Ramos (cell line): ENCODE measurements around the gene ABLIM3.

Experiments
- in situ Hi-C: fragments of 300-500 bp; cut with MboI; formaldehyde crosslinking; loops from one replicate; pipeline ENCODE4 v1.14.3; 2022; ENCODE audit warnings: low sequenced_read_pairs; ENCODE audit not compliant: unreplicated experiment

ABLIM3 gene

DNA sequence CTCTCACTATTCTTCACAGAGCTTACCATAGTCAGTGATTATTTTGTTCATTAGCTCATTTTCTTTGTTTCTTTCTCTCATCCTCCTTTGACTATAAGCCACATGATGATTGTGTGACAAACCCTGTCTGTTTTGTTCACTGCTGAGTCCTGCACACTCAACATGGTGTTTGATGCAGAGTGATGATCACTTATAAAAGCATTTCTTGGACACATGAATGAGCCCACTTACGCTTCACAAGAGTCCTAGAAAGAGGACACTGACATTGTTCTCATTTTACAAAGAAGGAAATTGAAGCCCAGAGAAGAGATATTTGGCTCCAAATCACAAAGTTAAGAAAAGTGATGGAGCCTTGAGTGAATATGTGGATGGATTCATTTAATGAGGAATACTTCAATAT, 13.4 kb downstream of the ABLIM3 start:
- in situ Hi-C loops = no loop called here

GRCh38 chr5:149156435-149157083, 15.3 kb downstream of the ABLIM3 start:
- in situ Hi-C loops = no loop called here

GRCh38 chr5:149157330-149157729, 16.0 kb downstream of the ABLIM3 start:
- in situ Hi-C loops = no loop called here

- in situ Hi-C loops = no loop called here
These were observed 19.0 kb downstream of the ABLIM3 start for GRCh38 chr5:149160291-149160787.

GRCh38 chr5:149161026-149161687, 19.9 kb downstream of the ABLIM3 start:
- in situ Hi-C loops = no loop called here

DNA sequence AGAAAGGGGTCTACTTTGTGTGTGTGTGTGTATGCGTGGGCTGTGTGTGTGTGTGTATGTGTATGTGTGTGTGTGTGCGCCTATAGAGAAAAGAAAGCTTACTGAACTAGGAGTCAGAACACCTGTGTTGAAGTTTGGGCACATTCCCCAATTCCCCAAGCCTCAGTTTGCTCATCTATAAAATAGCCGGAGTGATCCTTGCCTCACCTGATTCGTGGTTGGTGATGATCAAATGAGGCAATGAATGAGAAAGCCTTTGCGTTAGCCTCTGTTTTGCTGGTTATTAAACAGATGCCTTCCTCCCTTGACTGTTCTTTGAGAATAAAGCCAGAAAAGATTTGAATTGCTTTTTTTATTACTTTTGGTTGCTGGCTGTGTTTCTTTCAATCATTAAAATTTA, 20.6 kb downstream of the ABLIM3 start:
- in situ Hi-C loops = no loop called here

DNA sequence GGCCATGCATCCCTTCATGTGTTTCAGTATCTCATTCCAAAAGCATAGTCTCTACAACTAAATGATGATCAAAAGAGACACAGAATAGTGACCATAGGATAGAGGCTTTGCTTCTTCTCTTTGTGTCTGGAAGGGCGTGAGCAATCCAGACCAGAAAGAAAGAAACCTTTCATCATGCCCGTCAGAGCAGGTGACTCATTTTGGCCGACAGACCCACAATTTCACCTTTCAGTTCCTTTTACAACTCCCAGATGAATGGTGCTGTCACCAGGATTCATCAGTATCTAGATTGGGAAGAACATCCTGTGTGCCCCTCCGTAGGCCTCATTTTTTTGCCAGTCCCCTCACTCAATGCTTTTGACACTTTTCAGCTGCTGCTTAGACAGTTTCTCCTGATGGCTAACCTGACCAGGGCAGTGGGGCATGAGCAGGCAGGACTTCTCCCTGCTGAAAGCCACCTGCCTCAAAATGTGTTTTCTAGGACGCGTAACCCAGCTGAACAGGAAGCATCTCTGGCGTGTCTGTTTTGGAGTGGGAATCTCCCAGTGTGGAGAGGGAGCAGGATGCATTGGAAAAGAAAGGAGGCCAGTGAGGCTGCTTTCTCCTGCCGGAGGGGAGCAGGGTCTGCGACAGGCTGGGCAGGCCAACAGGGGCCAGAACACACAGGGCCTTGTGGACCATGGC, 21.2 kb downstream of the ABLIM3 start:
- in situ Hi-C loops = no loop called here

DNA sequence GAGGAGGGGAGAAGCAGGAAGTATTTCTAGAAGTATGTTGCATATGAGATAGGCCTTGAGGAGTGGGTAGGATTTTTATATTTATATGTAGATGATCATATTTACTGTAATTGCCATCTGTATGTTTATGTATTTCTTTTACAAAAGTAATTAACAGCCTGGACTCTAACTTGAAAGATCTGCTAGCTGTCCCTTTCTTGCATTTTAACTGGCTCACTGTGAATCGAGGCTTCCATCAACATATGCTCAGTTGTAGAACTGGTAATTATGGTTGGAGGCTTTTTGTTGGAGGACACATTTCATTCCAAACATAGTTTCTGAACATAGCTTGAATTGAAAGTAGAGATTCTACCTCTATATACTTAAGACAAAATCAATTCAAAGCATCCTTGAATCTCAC, 23.4 kb downstream of the ABLIM3 start:
- in situ Hi-C loops = no loop called here

GRCh38 chr5:149166128-149166527, 24.8 kb downstream of the ABLIM3 start:
- in situ Hi-C loops = no loop called here

- in situ Hi-C loops = no loop called here
These were observed 25.4 kb downstream of the ABLIM3 start for GRCh38 chr5:149166591-149167100.

DNA sequence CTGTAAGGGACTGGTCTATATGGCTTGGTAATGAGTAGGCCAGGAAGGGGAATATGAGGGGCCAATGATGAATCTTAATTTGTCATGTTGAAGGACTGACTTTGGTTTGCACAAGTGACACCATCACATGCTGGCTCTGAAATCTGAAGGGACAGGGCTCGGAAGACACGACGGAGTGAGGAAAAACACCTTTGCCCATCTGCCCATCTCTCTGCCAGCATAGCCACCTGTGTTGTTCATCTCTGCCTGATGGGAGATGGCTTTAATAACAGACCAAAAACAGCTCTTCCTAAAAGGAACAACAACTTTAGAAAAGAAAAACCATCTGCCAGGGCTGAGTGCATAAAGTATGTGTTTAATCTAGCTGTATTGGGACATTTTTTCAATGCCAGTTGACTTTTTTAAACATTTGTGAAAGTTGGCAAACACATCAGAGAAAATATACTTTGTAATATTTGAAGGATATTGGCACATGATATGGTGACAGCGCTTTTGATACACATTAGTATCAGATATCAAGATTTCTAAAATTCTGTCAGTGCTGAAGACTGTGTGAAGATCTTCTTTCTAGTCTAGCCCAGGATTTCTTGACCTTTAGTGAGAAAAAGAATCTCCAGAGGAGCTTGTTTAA, 27.1 kb downstream of the ABLIM3 start:
- in situ Hi-C loops = no loop called here

DNA sequence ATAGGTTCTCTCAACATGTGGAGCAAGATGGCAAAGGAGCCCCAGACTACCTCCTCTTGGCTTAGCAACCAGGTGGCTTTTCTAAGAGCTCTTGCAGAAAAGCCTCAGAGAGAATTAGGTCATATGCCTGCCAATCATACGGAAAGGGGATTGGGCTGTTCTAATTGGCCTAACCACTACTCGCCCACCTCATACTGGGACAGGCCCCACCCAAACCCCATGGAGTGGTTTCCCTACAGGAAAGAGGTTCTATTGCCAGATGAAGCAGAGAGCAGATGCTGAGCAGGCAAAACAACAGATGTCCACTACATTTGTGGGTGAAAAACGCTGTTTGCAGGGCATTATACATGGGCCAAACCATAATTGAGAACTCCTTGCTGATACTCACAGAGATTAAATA, 29.0 kb downstream of the ABLIM3 start:
- in situ Hi-C loops = no loop called here

GRCh38 chr5:149172261-149172660, 31.0 kb downstream of the ABLIM3 start:
- in situ Hi-C loops = no loop called here

GRCh38 chr5:149172709-149173505, 31.6 kb downstream of the ABLIM3 start:
- in situ Hi-C loops = no loop called here

GRCh38 chr5:149174847-149175234, 33.5 kb downstream of the ABLIM3 start:
- in situ Hi-C loops = no loop called here

GRCh38 chr5:149175346-149176105, 34.2 kb downstream of the ABLIM3 start:
- in situ Hi-C loops = no loop called here

GRCh38 chr5:149177339-149177843, 36.1 kb downstream of the ABLIM3 start:
- in situ Hi-C loops = no loop called here

- in situ Hi-C loops = no loop called here
These were observed 36.7 kb downstream of the ABLIM3 start for GRCh38 chr5:149177911-149178565.

DNA sequence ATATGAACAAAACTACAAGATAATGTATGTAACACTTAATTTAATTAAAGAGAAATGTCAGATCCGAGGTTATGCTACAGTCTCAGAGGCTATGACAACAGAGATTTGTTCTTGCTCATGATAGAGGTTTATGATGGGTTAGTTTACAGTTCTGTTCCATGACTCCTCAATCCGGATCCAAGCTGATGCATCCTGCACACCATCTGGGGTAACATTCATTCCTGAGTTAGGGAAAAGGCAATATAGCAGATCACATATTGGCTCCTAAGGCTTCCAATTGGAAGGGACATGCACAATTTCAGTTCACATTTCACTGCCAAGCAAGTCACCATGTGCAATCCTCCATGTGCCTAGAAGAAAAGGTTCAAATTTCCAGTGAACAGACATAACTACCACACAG, 40.4 kb downstream of the ABLIM3 start:
- in situ Hi-C loops = no loop called here
